ENCODE data around the gene GLYR1.

DNA sequence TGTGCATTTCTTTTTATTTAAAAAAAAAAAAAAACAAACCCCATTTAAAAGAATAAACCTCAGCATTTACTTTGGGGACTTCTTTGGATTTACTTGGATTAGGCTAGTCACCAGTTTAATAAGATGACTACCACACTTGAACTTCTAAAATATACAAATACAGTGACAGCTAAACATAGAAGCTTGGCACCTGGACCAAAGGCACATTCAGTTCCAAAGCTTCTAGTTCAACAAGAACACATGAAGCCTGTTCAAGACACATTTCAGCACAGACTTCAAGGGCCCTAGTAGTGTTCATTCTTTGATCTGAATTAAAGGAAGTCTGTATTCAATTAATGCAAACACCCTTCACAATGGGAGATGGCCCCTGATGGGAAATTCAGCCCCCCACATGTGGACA, 33.0 kb downstream of the GLYR1 start:
- TF ChIP-seq SIN3A (IDR thresholded peaks at IDR 0.05; ENCODE audit: borderline replicate concordance, insufficient read depth, low read depth, low read length) (no peak), POLR2AphosphoS5 (IDR thresholded peaks at IDR 0.05; ENCODE audit: low read depth, low read length) (no peak)
- TF ChIP-seq, protein P1, sequence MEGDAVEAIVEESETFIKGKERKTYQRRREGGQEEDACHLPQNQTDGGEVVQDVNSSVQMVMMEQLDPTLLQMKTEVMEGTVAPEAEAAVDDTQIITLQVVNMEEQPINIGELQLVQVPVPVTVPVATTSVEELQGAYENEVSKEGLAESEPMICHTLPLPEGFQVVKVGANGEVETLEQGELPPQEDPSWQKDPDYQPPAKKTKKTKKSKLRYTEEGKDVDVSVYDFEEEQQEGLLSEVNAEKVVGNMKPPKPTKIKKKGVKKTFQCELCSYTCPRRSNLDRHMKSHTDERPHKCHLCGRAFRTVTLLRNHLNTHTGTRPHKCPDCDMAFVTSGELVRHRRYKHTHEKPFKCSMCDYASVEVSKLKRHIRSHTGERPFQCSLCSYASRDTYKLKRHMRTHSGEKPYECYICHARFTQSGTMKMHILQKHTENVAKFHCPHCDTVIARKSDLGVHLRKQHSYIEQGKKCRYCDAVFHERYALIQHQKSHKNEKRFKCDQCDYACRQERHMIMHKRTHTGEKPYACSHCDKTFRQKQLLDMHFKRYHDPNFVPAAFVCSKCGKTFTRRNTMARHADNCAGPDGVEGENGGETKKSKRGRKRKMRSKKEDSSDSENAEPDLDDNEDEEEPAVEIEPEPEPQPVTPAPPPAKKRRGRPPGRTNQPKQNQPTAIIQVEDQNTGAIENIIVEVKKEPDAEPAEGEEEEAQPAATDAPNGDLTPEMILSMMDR (IDR thresholded peaks at IDR 0.05): no peak
- TF ChIP-seq, protein P2, sequence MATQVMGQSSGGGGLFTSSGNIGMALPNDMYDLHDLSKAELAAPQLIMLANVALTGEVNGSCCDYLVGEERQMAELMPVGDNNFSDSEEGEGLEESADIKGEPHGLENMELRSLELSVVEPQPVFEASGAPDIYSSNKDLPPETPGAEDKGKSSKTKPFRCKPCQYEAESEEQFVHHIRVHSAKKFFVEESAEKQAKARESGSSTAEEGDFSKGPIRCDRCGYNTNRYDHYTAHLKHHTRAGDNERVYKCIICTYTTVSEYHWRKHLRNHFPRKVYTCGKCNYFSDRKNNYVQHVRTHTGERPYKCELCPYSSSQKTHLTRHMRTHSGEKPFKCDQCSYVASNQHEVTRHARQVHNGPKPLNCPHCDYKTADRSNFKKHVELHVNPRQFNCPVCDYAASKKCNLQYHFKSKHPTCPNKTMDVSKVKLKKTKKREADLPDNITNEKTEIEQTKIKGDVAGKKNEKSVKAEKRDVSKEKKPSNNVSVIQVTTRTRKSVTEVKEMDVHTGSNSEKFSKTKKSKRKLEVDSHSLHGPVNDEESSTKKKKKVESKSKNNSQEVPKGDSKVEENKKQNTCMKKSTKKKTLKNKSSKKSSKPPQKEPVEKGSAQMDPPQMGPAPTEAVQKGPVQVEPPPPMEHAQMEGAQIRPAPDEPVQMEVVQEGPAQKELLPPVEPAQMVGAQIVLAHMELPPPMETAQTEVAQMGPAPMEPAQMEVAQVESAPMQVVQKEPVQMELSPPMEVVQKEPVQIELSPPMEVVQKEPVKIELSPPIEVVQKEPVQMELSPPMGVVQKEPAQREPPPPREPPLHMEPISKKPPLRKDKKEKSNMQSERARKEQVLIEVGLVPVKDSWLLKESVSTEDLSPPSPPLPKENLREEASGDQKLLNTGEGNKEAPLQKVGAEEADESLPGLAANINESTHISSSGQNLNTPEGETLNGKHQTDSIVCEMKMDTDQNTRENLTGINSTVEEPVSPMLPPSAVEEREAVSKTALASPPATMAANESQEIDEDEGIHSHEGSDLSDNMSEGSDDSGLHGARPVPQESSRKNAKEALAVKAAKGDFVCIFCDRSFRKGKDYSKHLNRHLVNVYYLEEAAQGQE (IDR thresholded peaks at IDR 0.05; ENCODE audit: insufficient read depth in 1 of 2, low read depth in 2 of 2, low read length in 1 of 2): no peak
